GM18951 (cell line): Measurements from ENCODE around the gene TSPAN9.

Source experiments
- POLR2A ChIP-seq: IDR thresholded peaks from 4 replicates; pipeline ENCODE4 v1.6.1; 2011; ENCODE audit warnings: mild to moderate bottlenecking; ENCODE audit not compliant: insufficient read length, insufficient read depth; ENCODE audit errors: extremely low read depth
- in situ Hi-C: fragments of 300-500 bp; cut with MboI; formaldehyde crosslinking; loops from one replicate; pipeline ENCODE4 v1.12.0; 2022; ENCODE audit warnings: low sequenced_read_pairs, mixed read lengths, inconsistent platforms; ENCODE audit not compliant: unreplicated experiment

TSPAN9 gene

GRCh38 chr12:3140284-3140683 is 63.1 kb downstream of the TSPAN9 start:
- in situ Hi-C loops: no loop called here
- no peak for TF ChIP-seq POLR2A

- in situ Hi-C loops: no loop called here
- no peak for TF ChIP-seq POLR2A
Measured at GRCh38 chr12:3141339-3142321, 64.5 kb downstream of the TSPAN9 start.

- in situ Hi-C loops: no loop called here
- no peak for TF ChIP-seq POLR2A
Measured at GRCh38 chr12:3142386-3142785, 65.2 kb downstream of the TSPAN9 start.

GRCh38 chr12:3144495-3144894 is 67.3 kb downstream of the TSPAN9 start:
- in situ Hi-C loops: no loop called here
- no peak for TF ChIP-seq POLR2A

GRCh38 chr12:3145033-3145432 is 67.9 kb downstream of the TSPAN9 start:
- no peak for TF ChIP-seq POLR2A
- in situ Hi-C loops: no loop called here

- in situ Hi-C loops: no loop called here
- no peak for TF ChIP-seq POLR2A
Measured at GRCh38 chr12:3145546-3146310, 68.5 kb downstream of the TSPAN9 start.

- in situ Hi-C loops: no loop called here
- no peak for TF ChIP-seq POLR2A
Measured at GRCh38 chr12:3147260-3147659, 70.1 kb downstream of the TSPAN9 start.

- in situ Hi-C loops: no loop called here
- no peak for TF ChIP-seq POLR2A
Measured at GRCh38 chr12:3148366-3149000, 71.3 kb downstream of the TSPAN9 start.

GRCh38 chr12:3149515-3150307 is 72.5 kb downstream of the TSPAN9 start:
- in situ Hi-C loops: no loop called here
- TF ChIP-seq POLR2A: no peak

GRCh38 chr12:3150308-3150670 is 73.1 kb downstream of the TSPAN9 start:
- TF ChIP-seq POLR2A: no peak

GRCh38 chr12:3150931-3151835 is 74.0 kb downstream of the TSPAN9 start:
- in situ Hi-C loops: no loop called here
- TF ChIP-seq POLR2A: no peak

More at GRCh38 chr12:3150308-3150670, 73.1 kb downstream of the TSPAN9 start:
- in situ Hi-C loops: no loop called here

- in situ Hi-C loops: no loop called here
Measured at GRCh38 chr12:3152011-3152511, 74.9 kb downstream of the TSPAN9 start.

GRCh38 chr12:3152892-3153291 is 75.7 kb downstream of the TSPAN9 start:
- no peak for TF ChIP-seq POLR2A
- in situ Hi-C loops: no loop called here

More at GRCh38 chr12:3152011-3152511, 74.9 kb downstream of the TSPAN9 start:
- no peak for TF ChIP-seq POLR2A
